Testis (tissue), 5 donors: ENCODE data around the gene LRRC38. TPM values are rescaled to one million over a fixed set of nuclear protein-coding genes. Genes with fewer than 3 reads are reported as not detected.
A peak's percentile ranks its signal among the peaks of the same experiment; 100 is the strongest.
"Not testable (repeated sequence)": the region's sequence is repeated elsewhere in the genome, so short reads cannot be mapped to it uniquely, and the experiment has no call there.

Experiments
- DNase-seq: peaks from one replicate; pipeline ENCODE4 v3.0.0-alpha.2; 2019
- H3K27ac ChIP-seq, 2 donors: fragments of 200-600 bp; sonication (generic); one replicate each; pipeline ENCODE4 v1.5.1; 2019
- H3K27me3 ChIP-seq: fragments of 200-600 bp; sonication (generic); one replicate; pipeline ENCODE4 v1.5.1; 2019
- H3K36me3 ChIP-seq: fragments of 200-600 bp; sonication (generic); one replicate; pipeline ENCODE4 v1.5.1; 2017; ENCODE audit warnings: low read depth; ENCODE audit errors: missing control alignments
- H3K4me1 ChIP-seq: fragments of 200-600 bp; sonication (generic); one replicate; pipeline ENCODE4 v1.5.1; 2019
- H3K4me3 ChIP-seq, 2 donors: fragments of 200-600 bp; sonication (generic); one replicate each; pipeline ENCODE4 v1.5.1; 2017 to 2019
- H3K9me3 ChIP-seq: fragments of 200-600 bp; sonication (generic); one replicate; pipeline ENCODE4 v1.5.1; 2017
- POLR2A ChIP-seq: fragments of 450-650 bp; IDR thresholded peaks from one replicate; pipeline ENCODE4 v1.6.1; 2017; ENCODE audit warnings: antibody characterized with exemption, mild to moderate bottlenecking, moderate library complexity
- WGBS, 2 donors: methylation state at CpG; one replicate each; pipeline ENCODE4 v1.1.5; 2018; 5-methylcytosine and 5-hydroxymethylcytosine counted together
- intact Hi-C: fragments of 100-400 bp; cut with DNase I; formaldehyde crosslinking; loops from one replicate; pipeline ENCODE4 v1.15.1; 2023; ENCODE audit warnings: low total_unique reads
- long read RNA-seq, 2 donors: transcript quantifications; one replicate each; lab custom pipeline, GENCODE V29; 2026
- polyA plus RNA-seq: library from polyadenylated mRNA; stranded (reverse); fragments of 350-450 nt; fragmentation: Illumina TruSeq; extraction: RNeasy Lipid Tissue Mini Kit (QIAGEN cat#74804); gene quantifications from one replicate; pipeline ENCODE4 v1.2.3, GENCODE V29; 2014; ENCODE audit warnings: low read depth, low replicate concordance; ENCODE audit not compliant: insufficient read depth
- total RNA-seq, 2 donors: library from RNA; depleted of rRNA; stranded (reverse); fragments of >200 nt; gene quantifications; one replicate each; pipeline ENCODE4 v1.2.3, GENCODE V29; 2016
- TF ChIP-seq, protein P1 (sequence below), 3 experiments: fragments of 450-650 bp in 2 of 3; fragments of 200-600 bp in 1 of 3; sonication (generic) in 1 of 3; IDR thresholded peaks; one replicate each; pipeline ENCODE4 v1.5.1; 2016 to 2019; ENCODE audit warnings: antibody characterized with exemption in 3 of 3, mild to moderate bottlenecking in 2 of 3, moderate library complexity in 1 of 3

Gene LRRC38, protein sequence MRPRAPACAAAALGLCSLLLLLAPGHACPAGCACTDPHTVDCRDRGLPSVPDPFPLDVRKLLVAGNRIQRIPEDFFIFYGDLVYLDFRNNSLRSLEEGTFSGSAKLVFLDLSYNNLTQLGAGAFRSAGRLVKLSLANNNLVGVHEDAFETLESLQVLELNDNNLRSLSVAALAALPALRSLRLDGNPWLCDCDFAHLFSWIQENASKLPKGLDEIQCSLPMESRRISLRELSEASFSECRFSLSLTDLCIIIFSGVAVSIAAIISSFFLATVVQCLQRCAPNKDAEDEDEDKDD
- total RNA-seq (1 to 10 TPM in 1 of 2 donors, under 1 TPM in 1; 0.79 to 1.6 TPM), polyA plus RNA-seq (0.91 TPM)
- long read RNA-seq, donor 1: 0 reads
- long read RNA-seq, donor 2: 0 reads

DNA sequence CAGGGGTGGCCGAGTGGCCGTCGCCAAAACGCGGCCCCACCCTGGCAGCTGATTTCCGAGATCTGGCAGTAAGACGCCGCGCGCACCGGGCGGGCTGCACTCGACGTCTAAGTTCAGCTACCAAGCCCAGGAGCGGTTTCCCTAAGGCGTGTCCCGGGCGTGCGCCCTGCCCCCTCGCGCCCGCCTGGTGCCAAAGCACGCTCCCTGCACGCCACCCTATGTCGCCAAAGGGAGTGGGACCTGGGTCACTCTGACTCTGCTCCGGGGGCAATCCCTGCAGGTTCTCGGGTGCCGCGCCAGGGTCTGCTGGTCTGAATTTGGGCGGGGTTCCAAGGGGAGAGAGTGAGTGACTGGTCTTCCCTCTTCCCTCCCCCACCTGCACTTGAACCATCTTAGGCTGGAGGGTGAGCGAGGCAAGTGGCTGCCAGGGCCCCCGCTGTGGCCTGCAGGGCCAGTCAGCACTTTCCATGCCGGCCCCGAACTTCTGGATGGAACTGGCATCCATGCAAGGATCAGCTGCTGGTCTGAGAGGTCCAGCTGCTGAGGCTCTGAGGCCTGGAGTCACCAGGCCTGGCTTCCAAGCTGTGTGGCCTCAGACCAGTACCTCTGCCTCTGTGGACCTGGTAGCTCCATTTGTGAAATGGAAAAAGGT lies at the start of gene LRRC38:
Gene LRRC38 (minus strand): TSS at position 109 of the 652 bp plus-strand sequence. CDS start 410 bp downstream, outside the sequence.
- Histone ChIP-seq H3K27ac (no peak within 1 kb of the TSS), H3K27me3 (no peaks in the 10 kb centered on the region), H3K4me3 (peak within 1 kb of the TSS; percentile 12 to 39), H3K4me1 (peaks cover 4% of the 10 kb centered on the region), H3K9me3 (no peaks in the 10 kb centered on the region), H3K36me3 (no peaks in the 10 kb centered on the region)
- WGBS, 2 donors: 5% methylated on average over 34 of the region's 34 CpGs; no CpG with 5 or more reads in 1 of the 2 donors
- peak; percentile 22 for DNase-seq
- TF ChIP-seq POLR2A: no peak
- TF ChIP-seq, protein P1, sequence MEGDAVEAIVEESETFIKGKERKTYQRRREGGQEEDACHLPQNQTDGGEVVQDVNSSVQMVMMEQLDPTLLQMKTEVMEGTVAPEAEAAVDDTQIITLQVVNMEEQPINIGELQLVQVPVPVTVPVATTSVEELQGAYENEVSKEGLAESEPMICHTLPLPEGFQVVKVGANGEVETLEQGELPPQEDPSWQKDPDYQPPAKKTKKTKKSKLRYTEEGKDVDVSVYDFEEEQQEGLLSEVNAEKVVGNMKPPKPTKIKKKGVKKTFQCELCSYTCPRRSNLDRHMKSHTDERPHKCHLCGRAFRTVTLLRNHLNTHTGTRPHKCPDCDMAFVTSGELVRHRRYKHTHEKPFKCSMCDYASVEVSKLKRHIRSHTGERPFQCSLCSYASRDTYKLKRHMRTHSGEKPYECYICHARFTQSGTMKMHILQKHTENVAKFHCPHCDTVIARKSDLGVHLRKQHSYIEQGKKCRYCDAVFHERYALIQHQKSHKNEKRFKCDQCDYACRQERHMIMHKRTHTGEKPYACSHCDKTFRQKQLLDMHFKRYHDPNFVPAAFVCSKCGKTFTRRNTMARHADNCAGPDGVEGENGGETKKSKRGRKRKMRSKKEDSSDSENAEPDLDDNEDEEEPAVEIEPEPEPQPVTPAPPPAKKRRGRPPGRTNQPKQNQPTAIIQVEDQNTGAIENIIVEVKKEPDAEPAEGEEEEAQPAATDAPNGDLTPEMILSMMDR (IDR thresholded peaks at IDR 0.05): no peak
- intact Hi-C loops: no loop called here

DNA sequence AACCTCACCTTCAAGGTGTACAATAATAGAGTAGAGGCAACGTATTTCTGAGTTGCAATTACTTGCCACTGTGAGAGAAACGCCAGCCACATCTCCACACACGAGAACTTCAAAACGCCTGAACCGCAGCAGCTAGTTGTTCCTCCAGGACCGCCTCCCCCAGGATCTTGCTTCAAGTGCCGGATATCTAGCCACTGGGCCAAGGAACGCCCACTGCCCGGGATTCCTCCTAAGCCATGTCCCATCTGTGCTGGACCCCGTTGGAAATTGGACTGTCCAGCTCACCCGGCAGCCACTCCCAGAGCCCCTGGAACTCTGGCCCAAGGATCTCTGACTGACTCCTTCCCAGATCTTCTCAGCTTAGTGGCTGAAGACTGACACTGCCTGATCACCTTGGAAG lies 49.2 kb upstream of the LRRC38 start:
- 85 to 92% methylated on average over 11 of the region's 11 CpGs for WGBS, 2 donors
- intact Hi-C loops, H3K4me3 ChIP-seq, H3K27ac ChIP-seq, H3K36me3 ChIP-seq, DNase-seq, H3K9me3 ChIP-seq, H3K27me3 ChIP-seq, H3K4me1 ChIP-seq: not testable (repeated sequence)

DNA sequence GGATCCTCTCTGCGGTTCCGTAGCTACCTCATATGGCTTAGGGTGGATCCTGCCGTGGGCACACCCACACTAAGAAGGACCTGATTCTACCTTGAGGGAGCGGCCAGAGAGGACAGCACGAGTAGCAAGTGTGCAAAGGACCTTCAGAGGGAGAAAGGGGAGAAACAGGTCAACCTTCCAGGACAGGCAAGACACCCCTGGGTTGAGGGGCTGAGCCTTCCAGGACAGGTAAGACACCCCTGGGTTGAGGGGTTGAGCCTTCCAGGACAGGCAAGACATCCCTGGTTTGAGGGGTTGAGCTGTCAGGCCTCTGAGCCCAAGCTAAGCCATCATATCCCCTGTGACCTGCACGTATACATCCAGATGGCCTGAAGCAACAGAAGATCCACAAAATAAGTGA lies 46.7 kb upstream of the LRRC38 start:
- Histone ChIP-seq H3K4me1 (no peaks in the 10 kb centered on the region), H3K36me3 (no peaks in the 10 kb centered on the region), H3K27me3 (no peaks in the 10 kb centered on the region), H3K4me3 (no peak overlapping the region), H3K9me3 (no peaks in the 10 kb centered on the region), H3K27ac (no peak overlapping the region)
- TF ChIP-seq POLR2A: no peak
- TF ChIP-seq, protein P1 (IDR thresholded peaks at IDR 0.05): no peak
- DNase-seq: no peak
- intact Hi-C loops: no loop called here
- WGBS, 2 donors: 84 to 95% methylated on average over 6 of the region's 6 CpGs

DNA sequence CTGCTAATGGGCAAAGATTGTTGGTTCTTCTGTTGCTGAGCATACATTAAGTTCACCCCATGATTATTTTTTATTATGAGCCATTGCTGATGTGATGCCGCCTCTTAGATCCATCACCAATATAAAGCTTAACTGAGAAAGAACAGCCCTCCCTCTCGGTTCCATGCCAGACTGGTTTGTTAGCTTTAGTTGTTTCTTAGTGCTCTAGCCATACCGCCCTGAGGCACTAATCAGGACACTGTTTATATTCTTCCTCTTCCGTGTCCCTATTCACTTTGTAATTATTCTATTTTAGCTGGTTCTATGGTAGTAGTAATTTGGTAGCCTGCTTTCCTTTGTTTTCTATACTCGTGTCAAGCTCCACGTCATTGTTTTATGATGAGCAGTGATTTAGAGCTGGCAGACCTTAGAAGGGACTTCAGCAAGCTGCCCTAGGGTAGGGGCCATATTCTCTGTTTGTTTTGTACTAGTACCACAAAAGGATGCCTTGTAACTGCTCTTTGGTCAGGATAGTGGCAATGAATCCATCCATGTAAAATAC lies 42.5 kb upstream of the LRRC38 start:
- no peaks in the 10 kb centered on the region for H3K27me3 ChIP-seq
- no peak overlapping the region for H3K4me3 ChIP-seq
- H3K9me3 ChIP-seq: no peaks in the 10 kb centered on the region
- no peaks in the 10 kb centered on the region for H3K36me3 ChIP-seq
- no peak for DNase-seq
- intact Hi-C loops: no loop called here
- no peaks in the 10 kb centered on the region for H3K4me1 ChIP-seq
- 81 to 89% methylated on average over 6 of the region's 6 CpGs for WGBS, 2 donors
- H3K27ac ChIP-seq: no peak overlapping the region
- TF ChIP-seq, protein P1 (IDR thresholded peaks at IDR 0.05): no peak
- TF ChIP-seq POLR2A: no peak

DNA sequence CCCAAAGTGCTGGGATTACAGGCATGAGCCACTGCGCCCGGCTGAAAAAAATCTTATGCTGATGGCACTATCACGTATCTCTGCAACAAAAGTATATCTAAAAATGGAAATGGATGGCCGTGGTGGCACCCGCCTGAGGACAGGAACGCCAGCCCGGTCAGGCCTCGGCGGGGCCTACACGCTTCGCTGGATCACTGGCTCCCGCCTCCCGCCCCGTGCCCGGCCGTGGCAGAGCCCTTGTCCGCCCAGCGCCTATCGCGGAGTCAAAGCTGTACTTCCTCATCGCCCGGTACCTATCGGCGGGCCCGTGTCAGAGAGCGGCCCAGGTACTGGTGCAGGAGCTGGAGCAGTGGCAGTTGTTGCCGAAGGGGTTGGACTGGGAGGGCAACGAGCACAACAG lies 41.0 kb upstream of the LRRC38 start:
- intact Hi-C loops: no loop called here
- Histone ChIP-seq H3K27me3 (no peaks in the 10 kb centered on the region), H3K4me3 (no peak overlapping the region), H3K36me3 (no peaks in the 10 kb centered on the region), H3K27ac (no peak overlapping the region), H3K9me3 (no peaks in the 10 kb centered on the region), H3K4me1 (no peaks in the 10 kb centered on the region)
- DNase-seq: no peak
- no peak for TF ChIP-seq POLR2A
- TF ChIP-seq, protein P1 (IDR thresholded peaks at IDR 0.05): no peak
- 59 to 97% methylated on average over 18 to 23 of the region's 28 CpGs for WGBS, 2 donors
